Suppressor macrophage (primary cell): Measurements from ENCODE around the gene TERC.
"Not testable (repeated sequence)": the region's sequence is repeated elsewhere in the genome, so short reads cannot be mapped to it uniquely, and the experiment has no call there.

Experiments
- DNase-seq, 4 experiments: peaks; one replicate each; pipeline ENCODE4 v3.0.0-alpha.2; 2020 to 2022

TERC gene

GRCh38 chr3:169771497-169772304 is 6.8 kb upstream of the TERC start:
- peak; percentile 77 to 92 (median 79) for DNase-seq

- peak; percentile 71 to 86 (median 80) for DNase-seq
These were observed 4.7 kb upstream of the TERC start, which contains the start of gene ACTRT3 for GRCh38 chr3:169769287-169770181. Gene ACTRT3, minus strand, starts transcription at chr3:169769561. Its CDS starts 41 bp downstream, at chr3:169769520.

GRCh38 chr3:169764312-169764881 is 463 bp downstream of the TERC start:
- peak; percentile 77 to 89 (median 87) for DNase-seq

GRCh38 chr3:169760479-169760878 is 4.4 kb downstream of the TERC start:
- peak in 1 of 4 experiments; percentile 18 for DNase-seq

GRCh38 chr3:169759256-169759655 is 5.6 kb downstream of the TERC start:
- peak in 1 of 4 experiments; percentile 43 for DNase-seq

- no peak for DNase-seq
These were observed 6.4 kb downstream of the TERC start for GRCh38 chr3:169758359-169758994.

GRCh38 chr3:169755488-169755887 is 9.4 kb downstream of the TERC start:
- DNase-seq, result no peak

- DNase-seq, result no peak
These were observed 10.1 kb downstream of the TERC start for GRCh38 chr3:169754711-169755110.

GRCh38 chr3:169751875-169752274 is 13.0 kb downstream of the TERC start:
- DNase-seq, result no peak

- DNase-seq, result no peak
These were observed 14.2 kb downstream of the TERC start for GRCh38 chr3:169750665-169751064.

- no peak for DNase-seq
These were observed 16.2 kb downstream of the TERC start for GRCh38 chr3:169748670-169749069.

GRCh38 chr3:169746924-169747323 is 17.9 kb downstream of the TERC start:
- DNase-seq, result peak in 3 of 4 experiments; percentile 7 to 34 (median 11)

GRCh38 chr3:169744366-169745054 is 20.4 kb downstream of the TERC start:
- no peak for DNase-seq

- DNase-seq, result no peak
These were observed 25.8 kb downstream of the TERC start for GRCh38 chr3:169739067-169739466.

- DNase-seq, result not testable (repeated sequence)
These were observed 33.0 kb downstream of the TERC start for GRCh38 chr3:169731857-169732256.

GRCh38 chr3:169722724-169723123 is 42.1 kb downstream of the TERC start:
- no peak for DNase-seq

- DNase-seq, result not testable (repeated sequence)
These were observed 46.4 kb downstream of the TERC start for GRCh38 chr3:169718415-169718814.
